GM18507 (cell line): ENCODE data around the gene THSD8.
A peak's percentile ranks its signal among the peaks of the same experiment; 100 is the strongest.
"Not testable (repeated sequence)": the region's sequence is repeated elsewhere in the genome, so short reads cannot be mapped to it uniquely, and the experiment has no call there.

ENCODE experiments used
- DNase-seq: peaks from one replicate; pipeline ENCODE4 v3.0.0; 2011; ENCODE audit warnings: low read depth; ENCODE audit not compliant: insufficient read length; ENCODE audit errors: extremely low spot score
- FAIRE-seq: peaks from 2 replicates; lab custom pipeline; 2011; peaks lifted over from hg19 to GRCh38; lab: Jason Lieb, UNC

THSD8 gene

DNA sequence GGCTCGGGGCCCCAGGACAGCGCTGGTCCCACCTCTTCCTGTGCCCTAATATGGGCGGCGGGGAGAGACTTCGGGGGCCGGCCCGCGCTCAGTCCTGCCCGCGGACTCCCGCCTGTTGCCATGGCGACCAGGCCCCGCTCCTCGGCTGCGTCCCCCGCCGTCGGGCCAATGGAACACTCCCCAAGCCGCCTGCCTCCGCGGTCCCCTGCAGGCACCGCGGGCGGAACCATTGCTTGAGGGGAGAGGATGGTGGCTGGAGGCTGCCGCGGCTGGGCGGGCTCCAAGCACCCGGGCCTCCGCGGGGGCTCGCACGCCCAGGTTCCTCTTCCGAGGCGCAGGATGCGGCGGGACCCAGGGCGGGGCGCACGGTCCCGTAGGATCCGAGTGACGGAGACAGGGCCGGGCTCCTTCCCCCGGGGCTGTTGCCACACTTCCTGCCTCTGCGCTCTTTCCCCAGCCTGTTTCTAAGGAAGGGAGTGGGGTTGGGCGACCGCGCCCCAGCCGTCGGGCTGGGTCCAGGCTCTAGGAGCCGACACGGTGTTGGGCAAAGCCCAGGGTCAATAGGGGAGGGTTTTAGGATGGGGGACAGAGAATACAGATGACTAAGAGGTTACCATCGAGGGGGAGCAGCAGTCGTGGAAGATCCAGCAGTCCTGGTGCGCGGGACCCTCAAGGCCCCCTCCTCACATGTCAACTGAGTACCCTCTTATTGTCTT lies 11.8 kb upstream of the THSD8 start:
- peak; percentile 80 for DNase-seq
- peak; percentile 80 for FAIRE-seq

DNA sequence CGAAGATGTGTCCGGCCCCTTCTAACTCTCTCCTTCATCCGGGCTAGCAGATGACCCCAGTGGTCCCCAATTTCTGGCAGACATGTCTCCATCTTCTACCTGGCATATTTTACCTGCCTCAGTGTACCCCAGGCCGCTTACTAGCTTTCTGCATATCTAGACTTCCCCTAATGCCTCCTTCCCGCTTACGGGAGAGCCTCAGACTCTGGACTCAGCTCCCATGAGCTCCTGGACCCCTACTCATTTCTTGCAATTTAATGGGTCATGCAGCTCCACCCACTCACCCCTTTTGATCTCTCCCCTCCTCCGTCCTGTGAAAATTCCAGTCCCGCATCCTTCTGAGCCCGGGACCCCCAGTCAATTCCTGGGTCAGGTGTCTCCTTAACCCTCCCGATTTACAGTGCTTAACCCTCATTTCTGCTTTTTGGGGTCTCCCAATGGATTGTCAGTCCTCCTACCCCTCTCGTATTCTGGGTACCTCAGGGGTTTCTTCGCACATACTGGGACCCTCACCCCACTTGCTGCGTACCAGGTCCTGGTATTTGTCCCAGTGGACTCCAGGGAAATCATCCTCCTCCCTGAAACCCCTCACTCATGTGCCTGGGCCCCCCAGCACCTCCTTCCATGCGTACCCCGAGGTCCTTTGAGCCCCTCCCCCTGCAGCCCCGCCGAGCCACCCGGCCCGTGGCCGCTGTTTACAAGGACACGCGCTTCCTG lies 11.1 kb upstream of the THSD8 start:
- FAIRE-seq (no peak), DNase-seq (no peak)

DNA sequence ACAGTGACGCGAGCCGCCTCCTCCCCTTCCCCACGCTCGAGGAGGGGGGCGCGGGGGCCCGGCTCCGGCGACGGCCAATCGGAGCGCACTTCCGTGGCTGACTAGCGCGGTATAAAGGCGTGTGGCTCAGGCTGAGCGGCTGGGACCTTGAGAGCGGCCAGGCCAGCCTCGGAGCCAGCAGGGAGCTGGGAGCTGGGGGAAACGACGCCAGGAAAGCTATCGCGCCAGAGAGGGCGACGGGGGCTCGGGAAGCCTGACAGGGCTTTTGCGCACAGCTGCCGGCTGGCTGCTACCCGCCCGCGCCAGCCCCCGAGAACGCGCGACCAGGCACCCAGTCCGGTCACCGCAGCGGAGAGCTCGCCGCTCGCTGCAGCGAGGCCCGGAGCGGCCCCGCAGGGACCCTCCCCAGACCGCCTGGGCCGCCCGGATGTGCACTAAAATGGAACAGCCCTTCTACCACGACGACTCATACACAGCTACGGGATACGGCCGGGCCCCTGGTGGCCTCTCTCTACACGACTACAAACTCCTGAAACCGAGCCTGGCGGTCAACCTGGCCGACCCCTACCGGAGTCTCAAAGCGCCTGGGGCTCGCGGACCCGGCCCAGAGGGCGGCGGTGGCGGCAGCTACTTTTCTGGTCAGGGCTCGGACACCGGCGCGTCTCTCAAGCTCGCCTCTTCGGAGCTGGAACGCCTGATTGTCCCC lies 10.4 kb upstream of the THSD8 start, which contains the start of gene JUNB:
Gene JUNB (plus strand): TSS at position 142 of the 706 bp plus-strand sequence. CDS start 286 bp downstream, at position 428.
- DNase-seq, result no peak
- peak; percentile 88 for FAIRE-seq

DNA sequence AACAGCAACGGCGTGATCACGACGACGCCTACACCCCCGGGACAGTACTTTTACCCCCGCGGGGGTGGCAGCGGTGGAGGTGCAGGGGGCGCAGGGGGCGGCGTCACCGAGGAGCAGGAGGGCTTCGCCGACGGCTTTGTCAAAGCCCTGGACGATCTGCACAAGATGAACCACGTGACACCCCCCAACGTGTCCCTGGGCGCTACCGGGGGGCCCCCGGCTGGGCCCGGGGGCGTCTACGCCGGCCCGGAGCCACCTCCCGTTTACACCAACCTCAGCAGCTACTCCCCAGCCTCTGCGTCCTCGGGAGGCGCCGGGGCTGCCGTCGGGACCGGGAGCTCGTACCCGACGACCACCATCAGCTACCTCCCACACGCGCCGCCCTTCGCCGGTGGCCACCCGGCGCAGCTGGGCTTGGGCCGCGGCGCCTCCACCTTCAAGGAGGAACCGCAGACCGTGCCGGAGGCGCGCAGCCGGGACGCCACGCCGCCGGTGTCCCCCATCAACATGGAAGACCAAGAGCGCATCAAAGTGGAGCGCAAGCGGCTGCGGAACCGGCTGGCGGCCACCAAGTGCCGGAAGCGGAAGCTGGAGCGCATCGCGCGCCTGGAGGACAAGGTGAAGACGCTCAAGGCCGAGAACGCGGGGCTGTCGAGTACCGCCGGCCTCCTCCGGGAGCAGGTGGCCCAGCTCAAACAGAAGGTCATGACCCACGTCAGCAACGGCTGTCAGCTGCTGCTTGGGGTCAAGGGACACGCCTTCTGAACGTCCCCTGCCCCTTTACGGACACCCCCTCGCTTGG lies 9.6 kb upstream of the THSD8 start:
- FAIRE-seq (peak; percentile 50), DNase-seq (no peak)

DNA sequence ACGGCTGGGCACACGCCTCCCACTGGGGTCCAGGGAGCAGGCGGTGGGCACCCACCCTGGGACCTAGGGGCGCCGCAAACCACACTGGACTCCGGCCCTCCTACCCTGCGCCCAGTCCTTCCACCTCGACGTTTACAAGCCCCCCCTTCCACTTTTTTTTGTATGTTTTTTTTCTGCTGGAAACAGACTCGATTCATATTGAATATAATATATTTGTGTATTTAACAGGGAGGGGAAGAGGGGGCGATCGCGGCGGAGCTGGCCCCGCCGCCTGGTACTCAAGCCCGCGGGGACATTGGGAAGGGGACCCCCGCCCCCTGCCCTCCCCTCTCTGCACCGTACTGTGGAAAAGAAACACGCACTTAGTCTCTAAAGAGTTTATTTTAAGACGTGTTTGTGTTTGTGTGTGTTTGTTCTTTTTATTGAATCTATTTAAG lies 9.0 kb upstream of the THSD8 start:
- FAIRE-seq, result no peak
- no peak for DNase-seq

DNA sequence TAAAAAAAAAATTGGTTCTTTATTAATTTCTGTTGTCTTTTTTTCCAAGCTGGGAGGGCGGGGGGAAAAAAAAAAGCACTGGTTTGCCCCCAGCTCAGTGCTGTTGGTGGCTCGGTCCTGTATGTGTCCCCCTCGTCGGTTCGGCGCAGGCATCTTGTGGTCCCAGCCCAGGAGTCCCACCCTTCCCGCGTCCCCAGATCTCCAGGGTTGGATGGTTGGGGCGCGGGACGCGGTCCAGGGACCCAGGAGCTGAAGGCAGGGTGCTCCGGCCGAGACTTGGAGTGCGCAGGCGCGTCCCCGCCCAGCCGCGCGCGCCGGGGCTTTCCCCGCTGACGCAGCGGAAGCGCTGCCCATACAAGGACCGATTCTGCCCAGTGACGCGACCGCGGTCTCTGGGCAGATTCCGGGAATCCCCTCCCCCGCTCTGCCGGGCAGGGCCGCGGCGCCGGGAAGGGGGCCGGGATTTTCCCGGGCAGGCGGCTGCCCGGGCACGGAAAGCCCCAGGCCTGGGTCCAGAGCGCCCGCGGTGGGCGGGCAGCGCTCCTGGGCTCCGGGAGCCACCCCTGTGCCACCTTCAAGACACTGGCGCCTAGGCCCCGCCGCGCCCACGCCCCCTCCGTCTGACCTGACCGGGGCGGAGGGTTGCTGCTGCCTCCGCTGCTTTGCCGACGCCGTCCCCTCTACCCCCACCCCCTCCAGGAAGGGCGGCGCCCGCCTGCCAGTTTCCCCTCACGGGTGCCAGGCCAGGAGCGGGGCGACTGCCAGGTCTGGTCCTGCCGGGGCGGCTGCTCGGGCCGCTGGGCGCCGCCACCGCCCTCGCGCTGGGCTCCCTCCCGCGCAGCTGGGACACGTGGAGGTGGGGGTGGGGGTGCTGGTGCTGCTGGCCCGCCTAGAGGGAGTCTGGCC lies 8.3 kb upstream of the THSD8 start:
- FAIRE-seq, result peak; percentile 86

DNA sequence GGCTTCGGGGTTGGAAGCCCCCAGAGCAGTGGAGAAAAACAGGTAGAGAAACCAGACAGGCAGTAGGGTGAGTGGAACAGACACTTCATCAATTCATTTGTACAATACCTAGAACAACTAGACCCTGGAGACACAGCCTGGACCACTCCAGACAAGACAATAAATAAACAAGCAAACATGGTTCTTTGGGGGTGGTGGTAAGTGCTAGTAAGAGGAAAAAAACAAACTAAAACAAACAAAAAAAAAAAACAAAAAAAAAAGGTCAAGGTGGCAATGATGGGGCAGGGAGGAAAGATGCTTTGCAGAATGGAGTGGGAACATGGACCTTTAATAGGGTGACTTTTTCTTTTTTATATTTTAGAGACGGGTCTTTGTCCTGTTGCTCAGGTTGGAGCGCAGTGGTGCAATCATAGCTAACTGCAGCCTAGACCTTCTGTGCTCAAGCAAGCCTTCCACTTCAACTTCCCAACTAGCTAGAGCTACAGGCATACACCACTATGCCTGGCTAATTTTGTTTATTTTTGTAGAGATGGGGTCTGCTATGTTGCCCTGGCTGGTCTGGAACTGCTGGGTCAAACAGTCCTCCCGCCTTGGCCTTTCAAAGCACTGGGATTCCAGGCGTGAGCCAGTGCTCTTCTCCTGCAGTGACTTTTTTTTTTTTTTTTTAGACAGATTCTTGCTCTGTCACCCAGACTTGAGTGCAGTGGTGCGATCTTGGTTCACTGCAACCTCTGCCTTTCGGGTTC lies 7.5 kb upstream of the THSD8 start:
- no peak for DNase-seq
- no peak for FAIRE-seq

More for the DNA sequence above, 8.3 kb upstream of the THSD8 start:
- peak; percentile 89 for DNase-seq

DNA sequence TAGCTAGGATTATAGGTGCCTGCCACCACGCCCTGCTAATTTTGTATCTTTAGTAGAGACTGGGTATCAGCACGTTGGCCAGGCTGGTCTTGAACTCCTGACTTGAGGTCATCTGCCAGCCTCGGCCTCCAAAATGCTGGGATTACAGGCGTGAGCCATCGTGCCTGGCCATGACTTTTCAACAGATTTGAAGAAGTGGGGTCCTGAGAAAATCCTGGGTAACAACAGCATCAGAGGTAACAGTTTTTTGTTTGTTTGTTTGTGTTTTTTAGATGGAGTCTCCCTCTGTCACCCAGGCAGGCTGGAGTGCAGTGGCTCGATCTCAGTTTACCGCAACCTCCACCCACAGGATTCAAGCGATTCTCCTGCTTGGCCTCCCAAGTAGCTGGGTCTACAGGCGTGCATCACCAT lies 6.9 kb upstream of the THSD8 start:
- FAIRE-seq (no peak), DNase-seq (no peak)

DNA sequence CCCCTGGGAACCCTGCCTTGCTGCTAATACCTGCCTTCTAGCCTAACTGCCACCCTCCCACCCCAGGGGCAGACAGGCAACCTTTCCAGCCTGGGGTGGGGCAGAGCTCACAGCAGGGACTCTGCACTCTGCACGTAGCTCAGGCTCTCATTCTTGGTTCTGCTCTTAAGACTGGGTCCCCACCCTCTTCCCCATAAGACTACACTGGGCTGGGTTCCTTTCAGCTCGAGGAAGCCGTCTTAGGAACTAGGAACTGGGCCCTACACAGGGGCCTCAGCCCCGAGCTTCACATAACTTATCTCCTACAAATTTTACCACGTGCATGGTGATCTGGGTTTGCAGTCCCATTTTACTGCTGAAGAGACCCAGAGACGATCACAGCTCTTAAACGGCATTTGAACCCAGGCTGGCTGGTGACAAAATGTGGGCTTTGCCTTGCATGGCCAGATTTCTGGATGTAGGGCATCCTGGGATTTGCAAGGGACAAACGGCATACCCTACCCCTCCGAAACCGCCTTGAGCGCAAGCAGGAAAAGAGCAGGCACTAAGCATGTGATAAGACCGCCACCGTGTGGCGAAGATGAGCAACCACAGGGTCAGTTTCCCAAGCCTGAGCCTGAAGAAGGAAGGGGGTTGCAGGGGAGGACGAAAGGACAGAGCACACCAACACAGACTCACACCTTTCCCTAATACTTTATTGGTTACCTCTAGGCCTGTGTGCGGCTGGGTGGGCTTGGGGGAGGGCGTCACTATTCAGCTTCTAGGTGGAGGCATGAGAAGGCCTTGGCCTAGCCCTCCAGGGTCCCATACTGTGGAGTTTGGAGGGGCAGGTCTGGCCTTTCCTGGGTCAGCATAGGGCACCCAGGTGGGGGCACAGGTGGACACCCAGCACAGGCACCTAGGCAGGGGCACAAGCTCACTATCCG lies 5.5 kb upstream of the THSD8 start:
- DNase-seq, result no peak
- FAIRE-seq, result peak; percentile 93

DNA sequence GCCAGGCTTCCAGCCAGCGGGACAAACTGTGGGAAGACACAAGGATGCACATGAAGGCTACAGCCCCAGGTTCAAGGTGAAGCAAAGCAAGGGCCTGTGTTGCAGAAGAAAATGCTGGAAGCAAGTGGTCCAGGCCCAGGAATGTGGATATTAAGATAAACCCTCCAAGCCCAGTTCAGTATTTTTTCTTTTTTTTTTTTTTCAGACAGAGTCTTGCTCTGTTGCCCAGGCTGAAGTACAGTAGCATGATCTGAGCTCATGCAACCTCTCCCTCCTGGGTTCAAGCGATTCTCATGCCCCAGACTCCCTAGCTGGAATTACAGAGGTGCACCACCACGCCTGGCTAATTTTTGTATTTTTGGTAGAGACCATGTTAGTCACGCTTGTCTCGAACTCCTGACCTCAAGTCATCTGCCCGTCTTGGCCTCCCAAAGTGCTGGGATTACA lies 4.7 kb upstream of the THSD8 start:
- no peak for DNase-seq
- no peak for FAIRE-seq

DNA sequence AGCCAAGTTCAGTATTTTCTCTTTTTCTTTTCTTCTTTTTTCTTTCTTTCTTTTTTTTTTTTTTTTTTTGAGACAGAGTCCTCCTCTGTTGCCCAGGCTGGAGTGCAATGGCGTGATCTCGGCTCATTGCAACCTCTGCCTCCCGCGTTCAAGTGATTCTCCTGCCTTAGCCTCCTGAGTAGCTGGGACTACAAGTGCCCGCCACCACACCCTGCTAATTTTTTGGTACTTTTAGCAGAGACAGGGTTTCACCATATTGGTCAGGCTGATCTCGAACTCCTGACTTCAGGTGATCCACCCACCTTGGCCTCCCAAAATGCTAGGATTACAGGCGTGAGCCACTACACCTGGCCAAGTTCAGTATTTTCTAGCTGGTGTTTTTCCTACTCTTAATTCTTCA lies 4.3 kb upstream of the THSD8 start:
- not testable (repeated sequence) for FAIRE-seq, DNase-seq

DNA sequence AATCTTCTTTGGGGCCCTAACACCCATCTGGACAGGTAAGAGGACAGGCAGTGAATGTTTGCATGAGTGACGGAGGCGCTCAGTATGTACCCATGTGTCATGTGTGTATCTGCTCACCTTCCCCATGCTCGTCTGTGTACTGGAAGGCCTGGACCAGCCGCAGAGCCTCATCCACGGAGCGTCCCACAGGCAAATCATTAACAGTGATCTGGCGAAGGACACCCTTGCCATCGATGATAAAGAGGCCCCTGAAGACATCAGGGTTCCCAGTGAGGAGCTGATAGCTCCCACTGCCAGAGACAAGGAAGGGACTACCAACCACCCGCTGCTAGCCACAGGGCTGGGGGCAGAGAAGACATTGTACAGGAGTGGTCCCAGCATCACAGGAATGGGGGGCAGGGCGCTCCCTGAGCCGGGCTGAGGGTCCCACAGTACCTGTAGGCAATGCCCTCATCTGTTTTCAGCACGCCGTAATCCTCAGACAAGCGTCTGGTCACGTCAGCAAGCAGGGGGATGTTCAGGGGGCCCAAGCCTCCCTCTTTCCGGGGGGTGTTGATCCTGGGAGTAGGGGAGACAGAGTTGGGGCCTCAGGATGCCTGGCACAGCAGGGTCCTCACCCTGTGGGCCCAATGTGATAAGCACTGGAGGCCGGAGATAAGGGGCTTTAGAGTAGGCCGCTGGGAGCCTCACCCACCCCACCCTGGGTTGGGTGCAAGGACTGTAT lies 2.0 kb upstream of the THSD8 start:
- FAIRE-seq (no peak), DNase-seq (no peak)

DNA sequence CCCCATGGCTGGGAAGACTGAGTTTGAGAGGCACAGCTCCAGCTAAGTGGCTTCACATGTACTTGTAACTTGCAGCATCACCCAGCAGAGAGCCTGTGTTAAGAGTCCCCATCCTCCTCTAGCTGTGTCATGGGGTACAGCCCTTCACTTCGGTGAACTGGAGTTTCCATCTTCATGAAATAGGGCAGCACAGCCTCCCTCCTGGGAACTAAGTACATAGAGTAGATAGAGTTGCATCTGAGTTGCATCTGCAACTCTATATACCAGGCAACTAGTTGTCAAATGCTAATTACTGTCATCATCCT lies 1.5 kb upstream of the THSD8 start:
- no peak for DNase-seq

DNA sequence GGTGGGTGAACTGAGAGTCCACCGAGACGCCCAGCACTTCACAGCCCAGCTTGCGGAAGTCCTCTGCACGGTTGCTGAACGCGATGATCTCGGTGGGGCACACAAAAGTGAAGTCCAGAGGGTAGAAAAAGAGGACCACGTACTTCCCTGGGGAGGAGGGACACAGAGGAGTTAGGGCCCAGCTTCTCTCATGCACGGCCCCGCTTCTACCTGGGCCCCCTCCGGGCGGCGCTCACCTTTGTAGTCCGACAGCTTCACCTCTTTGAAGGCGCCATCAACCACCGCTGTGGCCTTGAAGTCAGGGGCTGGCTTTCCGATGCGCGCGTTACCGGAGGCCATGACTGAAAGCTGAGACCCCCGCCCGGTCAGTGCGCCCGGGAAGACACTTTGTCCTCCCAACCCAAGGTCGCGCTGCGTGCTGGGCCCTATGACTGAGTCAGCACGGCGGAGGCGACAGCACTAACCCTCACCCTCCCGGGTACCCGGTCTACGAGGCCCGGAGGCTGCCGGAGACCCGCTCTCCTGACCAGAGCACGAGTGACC lies 875 bp upstream of the THSD8 start:
- FAIRE-seq (no peak), DNase-seq (no peak)

More for the DNA sequence above, 1.5 kb upstream of the THSD8 start:
- no peak for FAIRE-seq

DNA sequence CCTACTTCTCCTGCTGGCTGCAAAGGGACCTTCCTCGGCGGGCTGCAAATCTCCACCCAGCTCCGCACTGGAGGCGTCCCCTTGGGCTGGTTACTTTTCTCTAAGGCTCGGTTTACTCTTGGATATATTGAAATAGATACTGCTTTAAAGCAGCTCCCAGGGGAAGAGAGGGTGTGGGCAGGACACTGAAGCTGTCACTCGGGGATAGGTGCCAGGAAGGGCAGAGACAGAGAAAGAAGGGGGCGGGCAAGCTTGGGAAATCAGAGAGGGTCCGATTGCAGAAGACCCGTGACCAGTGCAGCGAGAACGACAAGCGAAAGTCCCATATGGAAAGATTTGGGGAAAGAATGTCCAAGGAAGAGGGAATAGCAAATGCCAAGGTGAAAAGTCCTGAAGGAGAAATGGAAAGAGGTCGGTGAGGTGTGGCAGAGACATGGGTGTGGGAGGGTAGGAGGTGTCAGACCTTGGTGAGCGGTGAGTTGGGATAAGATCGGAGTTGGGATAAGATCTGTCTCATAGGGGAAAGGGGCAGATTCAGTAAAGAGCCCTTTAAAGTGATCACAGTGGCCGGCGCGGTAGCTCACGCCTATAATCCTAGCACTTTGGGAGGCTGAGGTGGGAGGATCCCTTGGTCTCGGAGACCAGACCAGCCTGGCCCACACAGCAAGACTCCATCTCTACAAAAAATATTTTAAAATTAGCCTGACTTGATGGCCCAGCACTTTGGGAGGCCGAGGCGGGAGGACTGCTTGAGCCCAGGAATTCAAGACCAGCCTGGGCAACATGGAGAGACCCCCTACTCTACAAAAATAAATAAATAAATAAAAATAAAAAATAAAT lies 618 bp downstream of the THSD8 start:
- FAIRE-seq, result no peak
- no peak for DNase-seq
